ENCODE results near the gene AK1. TPM values are rescaled to one million over a fixed set of nuclear protein-coding genes. Genes with fewer than 3 reads are reported as not detected.

AK1 gene
- total RNA-seq, 1 donor from 2014 or later: 18.3 TPM

DNA sequence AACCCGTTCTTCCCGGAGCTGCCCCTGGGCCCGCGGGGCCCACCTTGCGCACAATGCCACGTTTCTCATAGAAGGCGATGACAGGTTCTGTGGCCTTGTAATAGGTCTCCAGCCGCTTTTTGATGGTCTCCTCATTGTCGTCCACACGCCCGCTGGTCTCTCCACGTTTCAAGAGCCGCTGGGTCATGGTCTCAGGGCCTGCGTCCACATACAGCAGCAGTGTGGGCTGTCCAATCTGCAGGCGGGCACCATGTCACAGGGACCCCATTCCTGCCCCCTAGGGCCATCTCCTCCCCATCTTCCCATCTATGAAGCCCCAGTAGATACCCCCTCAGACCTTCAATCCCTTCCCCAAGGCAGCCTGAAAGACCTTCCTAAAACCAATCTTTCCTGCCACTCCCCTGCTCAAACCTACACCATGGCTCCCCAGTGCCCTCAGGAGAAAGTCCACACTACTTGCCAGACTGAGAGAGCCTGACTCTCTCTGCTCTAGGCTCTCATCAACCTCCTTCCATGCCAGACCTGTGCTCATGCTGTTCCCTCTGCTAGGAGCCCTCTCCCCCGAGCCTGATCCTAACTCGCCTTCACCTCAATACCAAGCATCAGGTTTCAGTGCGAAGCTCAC is 9.1 kb downstream of the AK1 start:
- DNase-seq (ENCODE audit: low spot score): no peak

GRCh38 chr9:127867356-127868277 is 9.9 kb downstream of the AK1 start:
- DNase-seq (ENCODE audit: low spot score): no peak

DNA sequence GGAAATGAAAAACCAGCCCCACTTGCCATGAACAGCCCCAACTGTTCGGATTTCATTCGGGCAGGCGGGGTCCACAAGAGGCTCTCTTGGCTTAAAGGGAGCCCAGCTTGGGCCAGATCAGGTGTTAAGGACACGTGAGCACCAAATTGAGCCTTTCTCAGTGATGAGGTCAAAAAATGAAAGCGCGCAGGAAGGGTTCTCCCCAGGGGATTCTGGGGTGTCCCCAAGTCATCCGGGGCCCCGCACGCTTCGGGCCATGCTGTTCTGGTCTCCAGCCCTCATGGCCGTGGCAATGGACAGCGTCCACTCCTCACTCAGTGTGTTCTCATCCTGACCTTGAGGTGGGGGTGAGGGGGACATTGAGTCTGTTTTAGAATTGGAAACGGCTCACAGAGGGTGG is 10.9 kb downstream of the AK1 start:
- no peak for DNase-seq (ENCODE audit: low spot score)

GRCh38 chr9:127865645-127866464 is 11.6 kb downstream of the AK1 start:
- no peak for DNase-seq (ENCODE audit: low spot score)

- DNase-seq (ENCODE audit: low spot score): no peak
These were observed 14.3 kb downstream of the AK1 start for GRCh38 chr9:127863191-127863621.

DNA sequence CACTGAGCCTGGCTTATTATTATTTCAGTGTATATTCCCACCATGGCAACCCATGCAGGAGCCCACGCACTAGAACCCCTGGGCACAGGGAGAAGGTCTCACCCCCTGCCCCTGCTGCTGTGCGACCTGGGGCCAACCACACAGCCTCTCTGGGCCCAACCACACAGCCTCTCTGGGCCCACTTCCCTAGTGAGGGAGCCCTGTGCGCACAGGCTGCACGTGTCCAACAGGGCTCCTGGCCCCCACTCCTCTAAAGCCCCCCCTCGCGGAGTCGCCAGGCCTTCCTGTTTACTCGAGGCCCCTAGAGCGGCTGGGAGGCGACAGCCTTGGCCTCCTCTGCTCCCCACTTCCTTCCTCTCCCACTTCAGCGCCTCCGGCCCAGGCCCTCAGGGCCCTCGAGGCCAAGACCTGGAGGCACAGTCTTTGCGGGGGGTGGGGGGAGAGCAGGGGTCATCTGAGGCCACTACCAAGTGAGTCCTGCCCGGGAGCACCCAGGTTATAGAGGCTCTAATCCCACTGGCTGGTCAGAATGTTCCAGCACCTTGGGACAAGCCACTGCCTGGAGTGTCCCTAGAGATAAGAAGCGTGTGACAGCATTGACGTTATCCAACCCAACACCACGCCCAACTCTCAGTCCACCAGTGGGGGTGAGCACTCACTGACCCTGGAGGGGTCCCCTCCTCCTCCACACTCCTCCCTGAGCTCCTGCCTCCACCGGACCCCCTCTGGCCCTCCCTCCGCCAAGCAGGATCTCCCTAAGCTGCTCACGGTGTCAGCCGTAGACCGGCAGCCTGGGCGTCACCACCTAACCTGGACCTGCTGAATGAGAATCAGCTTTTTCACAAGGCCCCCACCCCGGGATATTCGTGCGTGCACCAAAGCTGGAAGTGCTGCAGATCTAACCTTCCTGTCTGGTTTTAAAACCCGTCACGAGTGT is 15.1 kb downstream of the AK1 start:
- DNase-seq (ENCODE audit: low spot score): peak; percentile 56

DNA sequence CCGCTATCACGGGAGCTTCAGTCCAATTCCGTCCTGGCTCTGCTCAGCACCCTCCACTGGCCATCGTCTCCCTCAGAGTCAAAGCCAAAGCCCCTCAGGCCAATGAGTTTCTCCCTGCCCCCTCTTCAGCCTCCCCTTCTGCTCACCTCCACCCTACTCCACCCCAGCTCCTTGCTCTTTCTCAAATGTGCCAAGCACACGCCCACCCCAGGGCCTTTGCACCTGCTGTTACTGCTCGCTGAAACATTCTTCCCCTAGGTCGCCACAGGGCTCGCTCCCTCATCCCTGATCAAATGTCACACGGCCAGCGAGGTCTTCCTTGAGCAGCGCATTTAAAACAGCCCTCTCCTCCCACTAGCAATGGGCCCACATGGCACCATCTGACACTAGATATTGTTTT is 16.7 kb downstream of the AK1 start:
- DNase-seq (ENCODE audit: low spot score): no peak

- peak; percentile 74 for DNase-seq (ENCODE audit: low spot score)
These were observed 17.2 kb downstream of the AK1 start for GRCh38 chr9:127860260-127860659.

- no peak for DNase-seq (ENCODE audit: low spot score)
These were observed 19.4 kb downstream of the AK1 start for GRCh38 chr9:127858041-127858512.

DNA sequence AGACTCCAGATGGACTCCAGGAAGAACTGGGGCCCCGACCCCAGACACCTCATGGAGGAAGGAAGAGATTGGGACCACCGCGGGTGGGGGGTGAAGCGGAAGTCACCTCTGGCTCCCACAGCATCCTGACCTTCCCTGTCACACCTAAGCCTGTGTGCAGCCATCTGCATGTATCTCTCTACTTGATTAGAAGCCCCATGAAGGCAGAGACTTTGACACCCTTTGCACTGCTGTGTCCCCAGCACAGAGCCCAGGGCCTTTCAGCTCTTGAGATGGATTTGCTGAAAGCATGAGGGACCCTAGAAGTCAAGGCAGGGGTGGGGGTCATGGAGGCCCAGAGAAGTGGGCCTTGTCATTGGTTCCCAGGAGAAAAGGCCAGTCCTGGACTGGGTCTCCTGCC is 20.2 kb downstream of the AK1 start:
- no peak for DNase-seq (ENCODE audit: low spot score)

DNA sequence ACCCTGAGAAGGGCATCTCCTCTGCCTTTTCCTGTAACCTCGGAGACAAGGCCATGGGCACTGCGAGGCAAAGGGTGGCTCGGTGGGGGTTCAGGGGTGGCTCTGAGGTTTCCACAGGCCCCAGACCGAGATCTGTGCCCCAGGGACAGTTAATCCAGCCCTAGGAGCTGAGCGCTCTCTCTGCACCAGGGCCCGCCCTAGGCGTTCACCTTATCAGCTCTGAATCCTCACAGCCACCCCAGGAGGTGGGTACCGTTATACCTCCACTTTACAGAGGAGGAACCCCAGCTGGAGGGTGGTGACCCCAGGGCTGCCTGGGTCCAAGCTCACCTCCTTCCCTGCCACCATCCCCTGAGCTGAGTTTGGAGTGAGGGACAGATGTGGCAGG is 20.8 kb downstream of the AK1 start:
- no peak for DNase-seq (ENCODE audit: low spot score)

DNA sequence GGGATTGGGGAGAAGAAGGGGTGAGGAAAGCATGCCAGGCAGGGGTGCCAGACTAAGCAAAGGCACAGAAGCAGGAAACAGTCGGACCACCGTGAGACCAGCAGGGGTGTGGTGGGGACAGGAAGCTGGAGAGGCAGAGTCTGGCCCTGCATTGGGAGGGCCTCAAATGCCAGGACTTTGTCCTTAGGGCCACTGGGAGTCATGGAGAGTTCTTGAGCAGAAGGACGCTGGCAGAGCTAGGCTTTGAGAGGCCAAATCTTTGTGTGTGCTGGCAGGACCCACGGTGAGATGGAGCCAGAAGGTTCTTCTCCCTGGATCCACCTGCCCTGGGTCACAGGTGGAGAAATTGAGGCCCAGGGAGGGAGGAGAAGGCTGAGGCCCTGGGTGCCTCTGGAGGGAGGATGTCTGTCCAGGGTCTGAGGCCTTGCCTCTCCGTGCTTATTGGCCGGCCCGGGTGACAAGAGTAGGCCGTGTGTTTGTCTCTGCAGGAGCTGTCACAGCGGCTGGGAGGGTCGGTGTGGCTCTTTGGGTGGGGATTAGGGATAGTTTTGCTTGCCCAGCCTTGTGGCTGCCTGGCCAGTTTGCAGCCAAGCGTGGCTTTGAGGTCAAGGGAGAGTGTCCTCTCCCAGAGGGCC is 21.3 kb downstream of the AK1 start:
- no peak for DNase-seq (ENCODE audit: low spot score)

DNA sequence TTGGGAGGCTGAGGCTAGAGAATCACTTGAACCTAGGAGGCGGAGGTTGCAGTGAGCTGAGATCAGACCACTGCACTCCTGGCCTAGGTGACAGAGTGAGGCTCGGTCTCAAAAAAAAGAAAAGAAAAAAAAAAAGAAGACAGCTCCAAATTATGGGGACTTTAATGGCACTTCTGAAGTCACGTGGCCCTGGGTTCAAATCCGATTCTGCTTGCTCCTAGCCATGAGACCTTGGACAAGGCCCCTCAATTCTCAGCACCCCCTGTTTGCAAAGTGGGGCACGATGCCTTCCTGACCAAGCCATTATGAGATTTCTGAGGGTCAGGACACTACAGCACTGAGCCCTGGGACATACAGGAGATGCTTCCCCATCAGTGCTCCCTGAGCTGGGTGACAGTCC is 22.0 kb downstream of the AK1 start:
- DNase-seq (ENCODE audit: low spot score): no peak

GRCh38 chr9:127854960-127855359 is 22.5 kb downstream of the AK1 start:
- no peak for DNase-seq (ENCODE audit: low spot score)

- DNase-seq (ENCODE audit: low spot score): peak; percentile 79
These were observed 23.2 kb downstream of the AK1 start, which contains the start of gene ENG for GRCh38 chr9:127854184-127854806. ENG (minus strand) TSS chr9:127854658; CDS start chr9:127854355, 303 bp downstream.

- DNase-seq (ENCODE audit: low spot score): no peak
These were observed 23.9 kb downstream of the AK1 start for GRCh38 chr9:127853312-127854183.

DNA sequence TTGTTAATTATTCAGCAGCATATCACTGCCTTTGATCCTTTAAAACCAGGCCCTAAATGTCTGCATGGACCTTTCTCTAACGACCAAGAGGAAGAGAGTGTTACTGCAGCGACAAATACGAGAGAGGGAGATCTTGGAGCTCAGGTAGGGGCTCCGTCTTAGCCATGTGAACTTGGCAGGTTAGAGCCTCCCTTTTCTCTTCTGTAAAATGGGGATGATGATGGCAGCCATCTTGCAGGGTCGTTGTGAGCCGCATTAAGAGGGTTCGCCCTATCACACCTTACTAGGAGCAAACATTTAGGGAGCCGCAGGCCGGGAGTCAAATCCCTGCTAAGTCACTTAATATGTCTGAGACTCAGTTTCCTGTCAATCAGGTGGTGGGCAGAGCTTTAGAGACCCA is 24.6 kb downstream of the AK1 start:
- no peak for DNase-seq (ENCODE audit: low spot score)

- no peak for DNase-seq (ENCODE audit: low spot score)
These were observed 27.1 kb downstream of the AK1 start for GRCh38 chr9:127850286-127850830.
